GM06990 (cell line): ENCODE measurements around the gene TBC1D22A.

ENCODE experiments used
- DNase-seq: peaks from one replicate; pipeline ENCODE4 v3.0.0-alpha.2; 2011; ENCODE audit not compliant: insufficient read length; ENCODE audit errors: extremely low read depth
- H3K27me3 ChIP-seq: replicated peaks from 2 replicates; pipeline ENCODE4 v1.6.0; 2011; ENCODE audit warnings: low read length; ENCODE audit not compliant: control insufficient read depth, insufficient read depth
- H3K36me3 ChIP-seq: 2 replicates; pipeline ENCODE4 v1.5.1; 2011; ENCODE audit warnings: low read length; ENCODE audit not compliant: control insufficient read depth, insufficient read depth
- H3K4me3 ChIP-seq: replicated peaks from 2 replicates; pipeline ENCODE4 v1.5.1; 2011; ENCODE audit warnings: low read depth, mild to moderate bottlenecking, control low read depth, low read length
- TF ChIP-seq, protein P1 (sequence below): IDR thresholded peaks from 2 replicates; pipeline ENCODE4 v1.5.1; 2011; ENCODE audit warnings: low read length, control low read depth, mild to moderate bottlenecking, inconsistent platforms; ENCODE audit not compliant: insufficient read depth, poor library complexity, severe bottlenecking

The TBC1D22A gene

DNA sequence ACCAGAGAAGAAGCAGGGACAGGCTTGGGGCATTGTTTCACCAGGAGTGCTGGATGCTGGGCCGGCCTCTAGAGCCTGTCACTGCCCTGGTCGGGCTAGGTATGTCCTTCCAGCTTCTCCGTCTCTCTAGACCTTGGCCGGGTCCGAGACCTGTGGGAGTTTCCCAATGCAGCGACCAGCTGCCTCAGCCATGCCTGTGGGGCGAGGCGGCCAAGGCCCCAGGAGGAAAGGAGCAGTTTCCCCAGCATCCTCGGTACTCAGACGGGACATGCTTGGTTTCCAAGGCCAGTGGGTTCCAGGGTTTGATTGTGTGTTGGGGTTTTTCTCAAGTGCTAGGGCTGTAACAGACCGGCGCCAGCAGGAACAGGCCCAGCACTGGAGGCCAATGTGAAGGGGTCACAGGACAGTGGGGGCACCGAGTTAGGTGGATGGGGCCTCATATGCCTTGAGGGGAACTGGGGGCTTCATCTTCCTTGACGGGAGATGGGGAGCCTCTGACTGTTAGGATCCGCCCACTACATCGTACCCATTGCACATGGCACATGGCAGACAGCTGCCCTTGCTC is 339.0 kb downstream of the TBC1D22A start:
- H3K4me3 ChIP-seq = no peak overlapping the region
- H3K27me3 ChIP-seq = no peaks in the 10 kb centered on the region
- no peak for DNase-seq
- TF ChIP-seq, protein P1, sequence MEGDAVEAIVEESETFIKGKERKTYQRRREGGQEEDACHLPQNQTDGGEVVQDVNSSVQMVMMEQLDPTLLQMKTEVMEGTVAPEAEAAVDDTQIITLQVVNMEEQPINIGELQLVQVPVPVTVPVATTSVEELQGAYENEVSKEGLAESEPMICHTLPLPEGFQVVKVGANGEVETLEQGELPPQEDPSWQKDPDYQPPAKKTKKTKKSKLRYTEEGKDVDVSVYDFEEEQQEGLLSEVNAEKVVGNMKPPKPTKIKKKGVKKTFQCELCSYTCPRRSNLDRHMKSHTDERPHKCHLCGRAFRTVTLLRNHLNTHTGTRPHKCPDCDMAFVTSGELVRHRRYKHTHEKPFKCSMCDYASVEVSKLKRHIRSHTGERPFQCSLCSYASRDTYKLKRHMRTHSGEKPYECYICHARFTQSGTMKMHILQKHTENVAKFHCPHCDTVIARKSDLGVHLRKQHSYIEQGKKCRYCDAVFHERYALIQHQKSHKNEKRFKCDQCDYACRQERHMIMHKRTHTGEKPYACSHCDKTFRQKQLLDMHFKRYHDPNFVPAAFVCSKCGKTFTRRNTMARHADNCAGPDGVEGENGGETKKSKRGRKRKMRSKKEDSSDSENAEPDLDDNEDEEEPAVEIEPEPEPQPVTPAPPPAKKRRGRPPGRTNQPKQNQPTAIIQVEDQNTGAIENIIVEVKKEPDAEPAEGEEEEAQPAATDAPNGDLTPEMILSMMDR = no peak
- H3K36me3 ChIP-seq = peaks cover 1% of the 10 kb centered on the region

- H3K4me3 ChIP-seq = no peak overlapping the region
Measured at GRCh38 chr22:47102081-47102480, 339.6 kb downstream of the TBC1D22A start.

DNA sequence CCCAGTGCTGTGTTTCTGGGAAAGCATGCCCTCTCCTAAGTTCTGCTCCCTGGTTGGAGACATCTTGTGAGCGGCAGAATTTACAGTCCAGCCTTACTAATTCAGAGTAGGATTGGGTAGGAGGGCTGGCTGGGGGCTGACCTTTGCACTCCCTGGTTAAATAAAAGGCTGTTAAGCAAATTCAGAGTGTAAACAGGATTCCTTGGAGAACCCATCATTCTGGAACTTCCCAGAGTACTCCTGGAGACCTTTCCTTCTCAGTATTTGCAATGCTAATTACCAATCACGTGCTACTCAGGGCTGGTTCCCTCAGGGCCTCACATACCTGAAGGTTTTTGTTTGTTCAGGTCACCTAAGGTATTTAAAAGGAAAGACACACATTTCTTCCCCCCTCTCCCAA is 340.2 kb downstream of the TBC1D22A start:
- TF ChIP-seq, protein P1 = no peak
- no peak for DNase-seq
- no peaks in the 10 kb centered on the region for H3K27me3 ChIP-seq
- no peak overlapping the region for H3K4me3 ChIP-seq
- H3K36me3 ChIP-seq = peaks cover 1% of the 10 kb centered on the region

More at GRCh38 chr22:47102081-47102480, 339.6 kb downstream of the TBC1D22A start:
- no peak for DNase-seq
- no peaks in the 10 kb centered on the region for H3K27me3 ChIP-seq
- TF ChIP-seq, protein P1 = no peak
- H3K36me3 ChIP-seq = peaks cover 1% of the 10 kb centered on the region

- TF ChIP-seq, protein P1 = no peak
- no peak for DNase-seq
- H3K4me3 ChIP-seq = no peak overlapping the region
- no peaks in the 10 kb centered on the region; the same call in none of the 2 replicates for H3K36me3 ChIP-seq
- no peaks in the 10 kb centered on the region for H3K27me3 ChIP-seq
Measured at GRCh38 chr22:47105085-47105484, 342.6 kb downstream of the TBC1D22A start.

GRCh38 chr22:47106806-47107205 is 344.4 kb downstream of the TBC1D22A start:
- DNase-seq = no peak
- Histone ChIP-seq H3K4me3 (no peak overlapping the region), H3K27me3 (no peaks in the 10 kb centered on the region), H3K36me3 (peaks cover 3% of the 10 kb centered on the region)
- TF ChIP-seq, protein P1 = no peak

- TF ChIP-seq, protein P1 = no peak
- DNase-seq = no peak
- Histone ChIP-seq H3K27me3 (no peaks in the 10 kb centered on the region), H3K36me3 (peaks cover 7% of the 10 kb centered on the region), H3K4me3 (no peak overlapping the region)
Measured at GRCh38 chr22:47107431-47107830, 345.0 kb downstream of the TBC1D22A start.
